Measurements from ENCODE around the gene CTNND2. TPM values are rescaled to one million over a fixed set of nuclear protein-coding genes. Genes with fewer than 3 reads are reported as not detected.

The CTNND2 gene
- total RNA-seq, 1 experiment from 2014 or later: not detected

- Mint-ChIP-seq H3K27me3 (ENCODE audit: insufficient read depth, unreplicated experiment) (peaks cover 6% of the 10 kb centered on the region), H3K27ac (ENCODE audit: low read depth, unreplicated experiment) (no peak overlapping the region), H3K9me3 (ENCODE audit: unreplicated experiment) (no peaks in the 10 kb centered on the region), H3K4me1 (ENCODE audit: insufficient read depth, unreplicated experiment) (no peaks in the 10 kb centered on the region), H3K4me3 (ENCODE audit: unreplicated experiment) (no peak overlapping the region), H3K36me3 (ENCODE audit: insufficient read depth, unreplicated experiment) (no peaks in the 10 kb centered on the region)
- no peak for DNase-seq (ENCODE audit: unreplicated experiment)
- TF ChIP-seq, protein P1, sequence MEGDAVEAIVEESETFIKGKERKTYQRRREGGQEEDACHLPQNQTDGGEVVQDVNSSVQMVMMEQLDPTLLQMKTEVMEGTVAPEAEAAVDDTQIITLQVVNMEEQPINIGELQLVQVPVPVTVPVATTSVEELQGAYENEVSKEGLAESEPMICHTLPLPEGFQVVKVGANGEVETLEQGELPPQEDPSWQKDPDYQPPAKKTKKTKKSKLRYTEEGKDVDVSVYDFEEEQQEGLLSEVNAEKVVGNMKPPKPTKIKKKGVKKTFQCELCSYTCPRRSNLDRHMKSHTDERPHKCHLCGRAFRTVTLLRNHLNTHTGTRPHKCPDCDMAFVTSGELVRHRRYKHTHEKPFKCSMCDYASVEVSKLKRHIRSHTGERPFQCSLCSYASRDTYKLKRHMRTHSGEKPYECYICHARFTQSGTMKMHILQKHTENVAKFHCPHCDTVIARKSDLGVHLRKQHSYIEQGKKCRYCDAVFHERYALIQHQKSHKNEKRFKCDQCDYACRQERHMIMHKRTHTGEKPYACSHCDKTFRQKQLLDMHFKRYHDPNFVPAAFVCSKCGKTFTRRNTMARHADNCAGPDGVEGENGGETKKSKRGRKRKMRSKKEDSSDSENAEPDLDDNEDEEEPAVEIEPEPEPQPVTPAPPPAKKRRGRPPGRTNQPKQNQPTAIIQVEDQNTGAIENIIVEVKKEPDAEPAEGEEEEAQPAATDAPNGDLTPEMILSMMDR (IDR thresholded peaks at IDR 0.05; ENCODE audit: unreplicated experiment): no peak
- POLR2A ChIA-PET: no interaction called here
- CTCF ChIA-PET: no interaction called here
- no TSS peak for BruUV-seq (replicated peaks)
- intact Hi-C loops (cut with micrococcal nuclease): no loop called here
Measured at GRCh38 chr5:11385901-11386293, 518.3 kb downstream of the CTNND2 start.

GRCh38 chr5:11385251-11385900 lies 518.9 kb downstream of the CTNND2 start:
- no TSS peak for BruUV-seq (replicated peaks)
- ChIA-PET POLR2A (no interaction called here), CTCF (no interaction called here)
- Mint-ChIP-seq H3K27ac (ENCODE audit: low read depth, unreplicated experiment) (no peak overlapping the region), H3K9me3 (ENCODE audit: unreplicated experiment) (no peaks in the 10 kb centered on the region), H3K4me1 (ENCODE audit: insufficient read depth, unreplicated experiment) (no peaks in the 10 kb centered on the region), H3K36me3 (ENCODE audit: insufficient read depth, unreplicated experiment) (no peaks in the 10 kb centered on the region), H3K4me3 (ENCODE audit: unreplicated experiment) (no peak overlapping the region), H3K27me3 (ENCODE audit: insufficient read depth, unreplicated experiment) (peaks cover under 1% of the 10 kb centered on the region)
- no peak for DNase-seq (ENCODE audit: unreplicated experiment)
- TF ChIP-seq, protein P1 (IDR thresholded peaks at IDR 0.05; ENCODE audit: unreplicated experiment): no peak
- intact Hi-C loops (cut with micrococcal nuclease): no loop called here

DNA sequence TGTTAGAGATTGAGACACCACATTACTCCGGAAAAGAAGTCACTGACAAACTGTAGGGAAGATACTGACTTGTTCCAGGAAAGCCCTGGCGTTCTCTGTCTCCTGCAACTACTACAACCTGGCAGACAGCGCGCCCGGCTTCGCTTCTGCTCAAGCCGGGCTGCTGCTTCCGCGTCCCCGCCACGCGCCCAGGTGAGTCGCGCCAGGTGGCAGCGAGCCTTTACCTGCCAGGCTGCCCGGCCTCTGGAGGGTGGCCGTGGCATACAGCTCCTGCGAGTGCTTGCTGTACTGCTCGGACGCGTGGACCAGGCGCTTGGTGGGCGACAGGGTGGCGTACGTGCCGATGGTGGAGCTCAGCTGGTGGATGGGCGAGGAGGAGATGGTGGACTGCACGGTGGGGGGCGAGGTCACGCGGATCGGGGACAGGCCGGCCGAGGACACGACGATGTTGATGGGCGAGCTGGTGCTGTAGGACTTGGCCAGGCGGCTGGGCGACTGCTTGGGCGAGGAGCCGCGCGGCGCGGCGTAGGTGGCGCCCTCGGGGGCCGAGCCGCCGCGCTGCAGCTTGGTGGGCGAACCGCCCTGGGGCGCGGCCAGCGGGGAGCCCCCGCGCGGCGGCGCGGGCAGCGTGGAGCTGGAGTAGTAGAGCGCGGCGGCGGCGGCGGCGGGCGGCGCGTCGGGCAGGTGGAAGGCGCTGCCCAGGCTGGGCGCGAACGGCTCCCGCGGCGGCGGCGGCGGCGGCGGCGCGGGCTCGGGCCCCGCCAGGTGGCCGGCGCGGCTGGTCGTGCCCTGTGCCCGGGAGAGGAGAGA lies 519.6 kb downstream of the CTNND2 start:
- no peaks in the 10 kb centered on the region for H3K36me3 Mint-ChIP-seq (ENCODE audit: insufficient read depth, unreplicated experiment)
- no peak for DNase-seq (ENCODE audit: unreplicated experiment)
- H3K27me3 Mint-ChIP-seq (ENCODE audit: insufficient read depth, unreplicated experiment): no peaks in the 10 kb centered on the region
- BruUV-seq (replicated peaks): no TSS peak
- H3K9me3 Mint-ChIP-seq (ENCODE audit: unreplicated experiment): no peaks in the 10 kb centered on the region
- H3K4me1 Mint-ChIP-seq (ENCODE audit: insufficient read depth, unreplicated experiment): no peaks in the 10 kb centered on the region
- no peak overlapping the region for H3K4me3 Mint-ChIP-seq (ENCODE audit: unreplicated experiment)
- no peak overlapping the region for H3K27ac Mint-ChIP-seq (ENCODE audit: low read depth, unreplicated experiment)
- POLR2A ChIA-PET: no interaction called here
- TF ChIP-seq, protein P1 (IDR thresholded peaks at IDR 0.05; ENCODE audit: unreplicated experiment): no peak
- CTCF ChIA-PET: no interaction called here
- intact Hi-C loops (cut with micrococcal nuclease): no loop called here

DNA sequence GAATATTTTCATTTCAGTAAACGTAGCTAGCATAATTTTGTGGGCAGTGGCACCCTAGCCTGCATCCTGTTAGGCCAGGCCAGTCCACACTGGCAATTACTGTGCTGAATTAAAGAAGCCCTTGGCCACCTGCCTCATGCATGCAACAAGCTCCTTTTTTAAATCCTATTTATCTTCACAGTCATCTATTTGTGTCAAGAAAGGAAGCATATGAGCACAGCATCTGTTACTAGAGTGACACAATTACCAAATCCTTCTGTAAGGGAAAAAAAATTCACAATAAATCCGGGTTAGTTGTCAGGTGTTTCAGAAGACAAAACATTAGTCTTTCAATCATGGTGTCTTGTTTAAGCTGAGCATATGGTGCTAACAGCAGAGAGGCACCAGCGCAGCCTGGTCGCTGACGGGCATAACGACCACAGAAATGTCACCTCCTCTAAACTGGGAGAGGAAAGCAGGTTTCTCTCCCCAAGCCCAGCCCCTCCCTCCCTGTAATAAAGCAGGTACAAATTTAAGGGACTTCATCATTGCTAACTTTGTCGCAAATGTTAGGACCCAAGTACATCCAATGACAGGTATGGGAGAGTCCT lies 520.6 kb downstream of the CTNND2 start:
- H3K4me3 Mint-ChIP-seq (ENCODE audit: unreplicated experiment): no peak overlapping the region
- no peak overlapping the region for H3K27ac Mint-ChIP-seq (ENCODE audit: low read depth, unreplicated experiment)
- TF ChIP-seq, protein P1 (IDR thresholded peaks at IDR 0.05; ENCODE audit: unreplicated experiment): no peak
- no peaks in the 10 kb centered on the region for H3K36me3 Mint-ChIP-seq (ENCODE audit: insufficient read depth, unreplicated experiment)
- H3K27me3 Mint-ChIP-seq (ENCODE audit: insufficient read depth, unreplicated experiment): no peaks in the 10 kb centered on the region
- BruUV-seq (replicated peaks): no TSS peak
- no peaks in the 10 kb centered on the region for H3K4me1 Mint-ChIP-seq (ENCODE audit: insufficient read depth, unreplicated experiment)
- ChIA-PET CTCF (interaction anchor here (0.6 kb wide), 1 partner anchor 1855 kb away, joined by 3 read pairs; no protein-coding TSS in a partner anchor), POLR2A (no interaction called here)
- intact Hi-C loops (cut with micrococcal nuclease): no loop called here
- H3K9me3 Mint-ChIP-seq (ENCODE audit: unreplicated experiment): no peaks in the 10 kb centered on the region
- no peak for DNase-seq (ENCODE audit: unreplicated experiment)

All from MCF 10A (cell line).